ENCODE results near the gene ADD3.

The ADD3 gene

GRCh38 chr10:110074298-110074697 lies 66.5 kb downstream of the ADD3 start:
- DNase-seq: no peak

DNA sequence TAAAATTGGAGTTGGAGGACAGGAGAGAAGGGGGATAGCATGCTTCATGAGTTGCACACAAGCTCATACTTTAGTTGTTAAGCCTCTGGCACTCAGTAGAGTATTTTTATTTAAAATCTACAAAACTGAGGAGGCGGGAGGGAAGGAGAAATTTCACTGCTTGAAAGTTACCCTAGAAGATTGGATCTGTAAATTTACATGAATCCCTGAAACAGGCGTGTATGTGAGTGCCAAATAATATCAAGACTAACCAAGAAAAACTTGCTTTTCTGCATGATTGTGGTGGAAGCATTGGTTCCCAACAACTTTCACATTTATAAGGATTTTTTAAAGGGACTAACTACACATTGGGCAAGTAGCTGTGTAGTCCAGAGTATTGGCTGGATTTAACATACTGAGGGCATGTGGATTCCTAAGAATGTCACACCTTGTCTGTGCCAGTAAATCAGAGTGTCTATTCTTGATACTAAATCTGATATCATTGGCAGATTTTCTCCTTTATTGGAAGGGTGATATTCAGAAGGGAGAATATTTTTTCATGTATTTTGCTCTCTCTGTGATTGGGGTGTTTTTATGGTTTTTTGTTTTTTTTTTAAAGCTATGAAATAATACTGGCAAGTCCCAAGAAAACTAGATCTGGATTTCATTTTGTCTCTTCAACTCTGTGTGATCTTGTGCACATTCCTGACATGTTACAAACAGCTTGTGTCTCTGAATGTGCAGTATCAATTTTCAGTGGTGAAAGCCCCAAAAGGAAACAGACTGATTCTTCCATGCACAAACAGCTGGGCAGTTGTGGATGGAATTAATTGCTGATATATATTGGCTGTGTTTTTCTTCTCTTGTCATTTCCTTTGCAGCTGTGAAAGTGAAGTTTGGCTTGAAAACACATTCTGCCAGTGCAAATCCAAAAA lies 67.2 kb downstream of the ADD3 start:
- no peak for DNase-seq

DNA sequence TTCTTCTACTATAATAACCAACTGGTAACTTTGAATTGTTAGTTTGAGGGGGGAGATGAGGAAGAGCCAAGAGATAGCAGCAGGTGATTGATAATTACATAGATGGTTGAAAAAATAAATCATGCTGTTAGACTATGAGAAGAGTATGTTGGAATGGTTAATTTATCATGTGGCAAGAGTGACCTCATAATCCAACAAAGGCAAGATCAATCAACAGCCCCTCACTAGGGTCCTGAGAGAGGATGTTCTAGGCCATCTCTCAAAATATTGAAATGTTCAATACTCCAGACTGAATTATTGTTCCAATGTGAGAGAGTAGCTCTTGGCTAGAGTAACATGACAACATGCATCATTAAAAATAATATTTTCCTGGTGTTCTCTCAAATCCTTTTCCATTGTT lies 67.9 kb downstream of the ADD3 start:
- no peak for DNase-seq

DNA sequence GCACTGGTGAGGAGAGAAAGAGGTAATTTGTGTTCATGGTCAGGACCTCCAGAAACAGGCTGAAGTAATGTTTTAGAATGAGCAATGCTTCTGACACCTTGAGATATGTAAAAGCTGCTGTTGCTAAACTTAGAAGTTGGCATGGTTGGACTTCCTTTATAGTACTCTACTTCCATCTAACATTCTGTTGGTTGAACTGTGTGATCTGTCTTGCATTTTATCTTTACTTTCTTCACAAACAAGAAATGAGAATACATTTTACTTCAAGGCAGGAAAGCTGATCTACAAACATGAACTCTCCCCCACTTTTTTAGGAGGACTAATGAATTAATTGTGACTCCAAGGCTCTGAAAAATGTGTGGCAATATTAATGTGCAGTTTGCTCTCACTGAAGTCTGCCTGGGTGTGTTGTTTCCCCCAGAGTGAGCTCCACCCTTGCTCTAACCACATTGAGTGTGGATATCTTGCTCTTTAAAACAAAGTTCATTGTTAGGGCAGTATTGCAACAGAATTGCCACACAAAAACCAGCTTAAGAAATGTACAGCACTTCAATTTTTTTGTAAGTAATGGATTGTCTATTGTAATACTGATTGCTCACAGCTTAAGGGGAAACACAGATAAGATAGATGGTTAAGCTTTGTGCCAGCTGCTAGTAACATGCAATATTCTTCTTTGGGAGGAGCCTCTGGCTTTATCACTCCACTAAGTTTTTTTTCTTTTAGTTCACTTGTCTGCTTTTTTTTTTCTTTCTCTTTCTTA lies 69.0 kb downstream of the ADD3 start:
- DNase-seq: no peak

DNA sequence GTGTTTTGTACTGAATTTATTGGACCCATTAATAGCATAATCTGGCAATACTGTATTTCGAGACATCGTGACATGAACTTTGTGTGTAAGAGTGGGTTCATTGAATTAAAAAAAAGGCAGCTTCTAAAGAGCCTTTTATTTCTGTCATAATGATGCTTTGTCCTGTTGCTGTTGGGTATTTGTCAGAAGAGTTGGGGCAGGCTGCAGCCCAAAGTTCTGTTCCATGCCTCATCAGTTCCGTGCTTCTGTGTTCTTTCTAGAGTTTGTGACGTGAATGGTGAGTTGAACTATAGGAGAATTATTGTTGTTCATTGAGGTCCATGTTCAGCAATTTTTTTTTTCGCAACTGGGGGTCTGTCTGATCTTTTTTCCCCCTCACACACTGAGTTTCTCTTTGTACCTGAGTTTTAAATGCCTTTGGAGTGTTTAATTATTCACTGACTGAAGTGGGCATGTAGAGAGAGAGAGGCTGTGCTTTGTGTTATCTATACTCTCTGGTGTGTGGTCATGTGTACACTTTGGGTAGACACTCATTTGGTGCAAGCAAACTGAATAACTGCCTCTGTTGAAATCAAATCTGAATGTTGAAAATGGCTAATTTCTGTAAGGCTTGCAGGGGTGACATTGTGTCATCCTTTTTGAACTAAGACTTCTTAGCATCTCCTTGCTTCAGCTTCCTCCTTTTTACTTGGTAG lies 69.8 kb downstream of the ADD3 start:
- DNase-seq: no peak

GRCh38 chr10:110078317-110078716 lies 70.5 kb downstream of the ADD3 start:
- DNase-seq: no peak

GRCh38 chr10:110081911-110082310 lies 74.1 kb downstream of the ADD3 start:
- DNase-seq: peak; percentile 0

GRCh38 chr10:110083884-110084283 lies 76.1 kb downstream of the ADD3 start:
- DNase-seq: peak; percentile 4

DNA sequence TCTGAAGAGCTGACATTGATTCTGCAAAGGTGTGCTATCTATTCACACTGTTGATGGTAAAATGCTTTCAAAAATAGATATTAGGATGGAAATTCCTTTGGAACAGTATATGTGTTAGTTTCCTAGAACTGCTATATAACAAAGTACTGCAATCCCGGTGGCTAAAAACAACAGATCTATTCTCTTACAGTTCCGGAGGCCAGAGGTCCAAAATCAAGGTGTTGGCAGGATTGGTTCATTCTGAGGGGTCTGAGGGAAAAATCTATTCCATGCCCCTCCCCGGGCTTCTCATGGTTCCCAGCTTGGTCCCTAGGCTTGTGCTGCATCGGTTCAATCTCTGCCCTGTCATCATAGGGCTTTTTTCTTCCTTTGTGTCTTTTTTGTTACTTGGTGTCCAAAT lies 79.9 kb downstream of the ADD3 start:
- no peak for DNase-seq

GRCh38 chr10:110088367-110089104 lies 80.8 kb downstream of the ADD3 start:
- DNase-seq: no peak

DNA sequence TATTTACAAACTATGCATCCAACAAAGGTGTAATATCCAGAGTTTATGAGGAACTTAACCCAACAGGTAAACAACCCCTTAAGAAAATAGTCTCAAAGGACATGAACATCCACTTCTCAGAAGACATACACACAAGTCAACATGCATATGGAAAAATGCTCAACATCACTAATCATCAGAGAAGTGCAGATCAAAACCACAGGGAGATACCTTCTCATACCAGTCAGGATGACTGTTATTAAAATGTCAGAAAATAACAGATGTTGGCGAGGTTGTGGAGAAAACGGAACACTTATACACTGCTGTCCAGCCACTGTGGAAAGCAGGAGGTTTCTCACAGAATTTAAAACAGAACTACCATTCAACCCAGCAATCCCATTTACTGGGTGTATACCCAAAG lies 84.0 kb downstream of the ADD3 start:
- DNase-seq: no peak

DNA sequence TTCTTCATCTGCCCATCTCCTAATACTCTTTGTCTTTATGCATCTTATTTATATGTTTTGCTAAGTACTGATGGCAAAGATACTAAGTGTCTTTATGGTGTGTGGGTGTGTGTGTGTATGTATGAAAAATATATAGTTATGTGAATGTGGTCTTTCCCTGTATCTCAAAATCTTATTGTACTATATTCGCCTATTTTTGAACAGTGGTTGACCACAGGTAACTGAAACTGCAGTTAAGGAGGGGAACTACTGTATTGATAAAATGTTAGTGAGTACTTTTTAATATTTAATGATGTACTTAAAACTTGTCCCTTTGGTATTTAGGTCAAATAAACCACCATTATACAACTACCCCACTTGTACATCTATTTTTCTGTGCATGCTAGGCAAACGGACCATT lies 85.9 kb downstream of the ADD3 start:
- no peak for DNase-seq

DNA sequence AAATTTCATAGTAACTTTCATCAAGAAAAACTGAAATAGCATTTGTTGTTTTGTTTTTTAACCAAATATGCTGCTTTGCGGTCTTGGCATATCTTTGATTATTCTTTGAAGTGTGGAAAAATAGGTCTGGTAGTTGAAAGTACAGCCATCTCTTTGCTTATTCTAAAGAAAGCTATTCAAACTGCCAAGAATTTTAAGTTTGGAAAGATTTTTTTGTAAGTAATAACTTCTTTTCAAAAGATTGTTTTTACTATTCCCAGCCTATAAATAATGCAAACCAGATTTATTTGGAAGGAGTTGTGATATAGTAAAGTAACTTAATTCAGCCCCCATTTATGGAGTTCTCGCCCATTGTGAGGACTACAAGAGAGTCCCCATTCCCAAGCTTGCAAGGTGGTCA lies 87.0 kb downstream of the ADD3 start:
- no peak for DNase-seq

DNA sequence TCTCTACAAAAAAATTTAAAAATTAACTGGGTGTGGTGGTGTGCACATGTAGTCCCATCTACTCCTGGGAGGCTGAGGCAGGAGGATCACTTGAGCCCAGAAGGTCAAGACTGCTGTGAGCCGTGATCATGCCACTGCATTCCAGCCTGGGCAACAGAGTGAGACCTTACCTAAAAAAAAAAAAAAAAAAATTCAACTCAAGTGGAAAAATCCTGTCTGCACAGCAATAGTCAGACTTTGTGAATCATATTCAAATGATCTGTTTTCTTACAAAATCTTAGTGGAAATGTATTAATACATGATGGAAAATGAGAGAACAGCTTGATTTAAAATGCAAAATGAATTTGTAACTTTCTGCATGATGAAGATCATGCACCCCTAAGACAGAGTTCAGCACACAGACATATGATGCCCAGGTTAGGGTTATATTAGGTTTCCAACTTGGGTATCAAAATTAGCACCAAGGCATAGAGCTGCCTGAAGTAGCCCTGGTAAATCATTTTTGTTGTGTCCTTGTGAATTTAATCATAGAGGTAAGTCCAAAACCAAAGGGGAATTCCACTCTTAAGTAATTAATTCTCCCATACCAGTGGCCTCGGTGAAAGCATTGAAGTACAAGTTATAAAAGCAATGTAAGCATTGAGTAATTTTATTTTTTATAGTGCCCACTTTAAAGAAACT lies 93.8 kb downstream of the ADD3 start:
- no peak for DNase-seq

- DNase-seq: no peak
These were observed 96.2 kb downstream of the ADD3 start for GRCh38 chr10:110103921-110104461.

DNA sequence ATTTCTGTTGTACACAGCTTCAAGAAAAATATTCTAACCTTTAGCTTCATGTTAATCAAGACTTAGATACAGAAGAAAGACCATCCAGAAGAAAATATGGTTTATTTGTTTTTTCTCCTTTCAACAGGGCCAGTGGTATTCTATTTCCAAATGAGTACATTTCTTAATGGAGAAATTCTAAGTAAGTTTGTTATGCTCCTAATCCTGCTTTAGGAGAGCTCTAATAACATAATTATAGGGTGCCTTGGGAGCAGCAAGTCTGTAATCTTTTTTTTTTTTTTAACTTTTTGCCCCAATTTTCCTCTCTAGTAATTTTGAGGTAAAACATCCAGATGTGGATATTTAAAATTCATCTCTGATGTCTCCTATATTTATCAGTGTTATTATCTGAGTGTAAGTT lies 98.1 kb downstream of the ADD3 start:
- no peak for DNase-seq

GRCh38 chr10:110107430-110107829 lies 99.6 kb downstream of the ADD3 start:
- no peak for DNase-seq

DNA sequence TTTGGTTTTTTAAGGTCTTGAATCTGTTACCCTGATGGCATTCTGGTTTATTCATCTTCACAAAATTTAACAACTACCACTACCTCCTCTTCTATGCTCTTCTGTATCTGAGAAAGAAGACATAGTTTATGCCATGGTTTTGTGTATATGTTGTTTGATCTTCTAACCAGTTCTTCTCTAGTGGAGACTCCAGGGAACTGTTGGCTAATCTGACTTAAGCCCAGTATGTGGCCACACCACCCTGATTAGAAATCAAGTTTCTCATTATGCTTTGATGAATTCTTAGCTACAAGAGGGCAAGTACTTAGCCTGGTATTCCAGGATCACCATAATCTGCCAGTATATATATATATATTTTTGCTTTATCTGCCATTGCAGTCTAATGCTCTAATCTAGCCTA lies 100.1 kb downstream of the ADD3 start:
- DNase-seq: no peak

- no peak for DNase-seq
These were observed 101.7 kb downstream of the ADD3 start for GRCh38 chr10:110109511-110109910.

DNA sequence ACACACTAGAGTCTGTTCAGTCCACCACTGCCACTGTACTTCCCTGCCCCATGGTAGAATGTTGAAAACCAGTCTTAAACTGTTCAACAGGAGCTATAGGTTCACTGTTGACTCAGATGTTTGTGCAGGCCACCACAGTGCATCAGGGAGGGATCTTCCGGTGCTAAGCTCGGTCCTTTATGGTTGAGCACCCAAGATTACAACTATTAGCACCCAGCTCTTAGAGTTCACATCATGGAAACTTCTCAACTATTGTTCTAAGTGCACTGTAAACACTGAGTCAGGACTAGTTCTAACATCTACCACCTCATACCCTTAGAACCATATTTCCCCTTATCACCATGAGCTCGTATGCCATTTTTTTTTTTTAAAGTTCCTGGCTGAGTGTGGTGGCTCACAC lies 102.6 kb downstream of the ADD3 start:
- no peak for DNase-seq

- DNase-seq: no peak
These were observed 106.0 kb downstream of the ADD3 start for GRCh38 chr10:110113670-110114337.
